DND-41 (cell line): ENCODE results near the gene COPZ1.
A peak's percentile ranks its signal among the peaks of the same experiment; 100 is the strongest.

Experiments
- EZH2 ChIP-seq: IDR thresholded peaks from 3 replicates; pipeline ENCODE4 v1.6.1; 2012; ENCODE audit warnings: borderline replicate concordance, low read depth, mild to moderate bottlenecking, moderate library complexity, low read length, inconsistent platforms; ENCODE audit not compliant: severe bottlenecking
- TF ChIP-seq, protein P1 (sequence below): IDR thresholded peaks from 2 replicates; pipeline ENCODE4 v1.5.1; 2012; ENCODE audit warnings: borderline replicate concordance, low read length, moderate library complexity, mild to moderate bottlenecking; ENCODE audit not compliant: poor library complexity, severe bottlenecking; ENCODE audit errors: extremely low read depth

DNA sequence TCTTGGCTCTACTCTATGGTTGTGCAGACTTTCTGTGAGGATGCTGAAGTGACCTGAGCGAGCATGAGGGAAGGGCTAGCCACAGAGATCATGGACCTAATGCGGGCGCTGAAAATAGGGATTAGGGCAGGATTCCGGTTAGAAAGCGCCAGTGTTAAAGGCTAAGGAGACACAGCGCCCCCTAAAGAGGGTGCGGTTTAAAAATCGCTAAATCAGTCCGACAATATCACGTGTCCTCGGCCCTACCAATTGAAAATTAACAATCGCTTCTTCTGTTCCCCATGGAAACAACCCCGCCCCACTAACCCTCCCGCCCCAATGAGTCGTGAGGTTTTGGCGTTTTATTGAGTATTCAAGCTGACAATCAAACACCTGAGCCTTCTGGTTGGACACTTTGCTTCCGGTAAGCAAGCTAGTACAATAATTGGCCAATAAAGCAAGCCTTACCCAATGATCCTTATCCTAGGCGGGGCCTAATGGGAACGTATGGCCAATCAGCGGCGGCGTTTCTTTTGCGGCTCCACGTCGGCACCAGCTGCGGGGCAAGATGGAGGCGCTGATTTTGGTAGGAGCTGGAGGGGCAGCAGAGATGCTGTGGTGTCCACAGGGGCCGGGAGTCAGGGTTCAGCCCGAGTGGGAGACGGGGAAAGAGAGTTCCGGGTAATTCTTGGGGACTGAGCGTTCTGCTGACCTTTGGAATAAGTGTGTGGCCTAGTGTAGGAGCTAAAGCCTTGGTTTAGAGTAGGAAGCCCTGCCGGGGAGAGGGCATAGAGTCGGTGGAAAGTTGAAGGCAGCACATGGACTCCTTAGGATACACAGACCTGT lies at the start of gene COPZ1:
- TF ChIP-seq, protein P1, sequence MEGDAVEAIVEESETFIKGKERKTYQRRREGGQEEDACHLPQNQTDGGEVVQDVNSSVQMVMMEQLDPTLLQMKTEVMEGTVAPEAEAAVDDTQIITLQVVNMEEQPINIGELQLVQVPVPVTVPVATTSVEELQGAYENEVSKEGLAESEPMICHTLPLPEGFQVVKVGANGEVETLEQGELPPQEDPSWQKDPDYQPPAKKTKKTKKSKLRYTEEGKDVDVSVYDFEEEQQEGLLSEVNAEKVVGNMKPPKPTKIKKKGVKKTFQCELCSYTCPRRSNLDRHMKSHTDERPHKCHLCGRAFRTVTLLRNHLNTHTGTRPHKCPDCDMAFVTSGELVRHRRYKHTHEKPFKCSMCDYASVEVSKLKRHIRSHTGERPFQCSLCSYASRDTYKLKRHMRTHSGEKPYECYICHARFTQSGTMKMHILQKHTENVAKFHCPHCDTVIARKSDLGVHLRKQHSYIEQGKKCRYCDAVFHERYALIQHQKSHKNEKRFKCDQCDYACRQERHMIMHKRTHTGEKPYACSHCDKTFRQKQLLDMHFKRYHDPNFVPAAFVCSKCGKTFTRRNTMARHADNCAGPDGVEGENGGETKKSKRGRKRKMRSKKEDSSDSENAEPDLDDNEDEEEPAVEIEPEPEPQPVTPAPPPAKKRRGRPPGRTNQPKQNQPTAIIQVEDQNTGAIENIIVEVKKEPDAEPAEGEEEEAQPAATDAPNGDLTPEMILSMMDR = peak; percentile 89
- no peak for TF ChIP-seq EZH2
